ENCODE results near the gene SLC19A3.

GRCh38 chr2:227657199-227657845 is 60.5 kb downstream of the SLC19A3 start:
- no peak for TF ChIP-seq EZH2phosphoT487 (IDR thresholded peaks at IDR 0.05; ENCODE audit: insufficient read depth, low read depth)
- TF ChIP-seq EZH2 (IDR thresholded peaks at IDR 0.05; ENCODE audit: insufficient read depth, poor library complexity, severe bottlenecking) = no peak
